SK-N-SH (cell line): ENCODE measurements around the gene PHKB.

Experiments used
- CHD2 ChIP-seq: fragments of 150-350 bp; IDR thresholded peaks from 2 replicates; pipeline ENCODE4 v1.6.1; 2018; ENCODE audit warnings: low read length; ENCODE audit not compliant: partially characterized antibody
- CTCF ChIP-seq: fragments of 200-600 bp; sonication (generic); IDR thresholded peaks from 2 replicates; pipeline ENCODE4 v1.6.1; 2017; ENCODE audit warnings: antibody characterized with exemption, mild to moderate bottlenecking, moderate library complexity
- GATA2 ChIP-seq: sonication (generic); formaldehyde crosslinking; IDR thresholded peaks from 2 replicates; pipeline ENCODE4 v1.5.0; 2020; ENCODE audit warnings: mild to moderate bottlenecking, missing genetic modification reagents
- PBX3 ChIP-seq: IDR thresholded peaks from 2 replicates; pipeline ENCODE4; 2012
- RFX5 ChIP-seq: IDR thresholded peaks from 2 replicates; pipeline ENCODE4 v1.6.1; 2012; ENCODE audit warnings: mild to moderate bottlenecking, improper control_type of control experiment, low read length
- TAF1 ChIP-seq: IDR thresholded peaks from 2 replicates; pipeline ENCODE4 v1.6.1; 2012; ENCODE audit warnings: low read depth, mild to moderate bottlenecking, low read length, moderate library complexity, borderline replicate concordance
- TEAD4 ChIP-seq: IDR thresholded peaks from 2 replicates; pipeline ENCODE4 v1.4.0; 2012; ENCODE audit warnings: mild to moderate bottlenecking, borderline replicate concordance; ENCODE audit not compliant: insufficient read depth

GRCh38 chr16:47448830-47449575, 12.1 kb upstream of the PHKB start:
- TF ChIP-seq PBX3: no peak
- no peak for TF ChIP-seq CTCF
- TF ChIP-seq GATA2: no peak
- no peak for TF ChIP-seq CHD2
- TF ChIP-seq RFX5: no peak
- no peak for TF ChIP-seq TEAD4
- no peak for TF ChIP-seq TAF1
